IMR-90 (cell line): ENCODE measurements around the gene THRB. TPM values are rescaled to one million over a fixed set of nuclear protein-coding genes. Genes with fewer than 3 reads are reported as not detected.

ENCODE experiments used
- ATAC-seq: fragments of 200-7000 bp; cut with Tn5 transposase; 2 replicates; pipeline ENCODE4 v1.9.1; 2020; ENCODE audit warnings: low read depth, mild to moderate bottlenecking, moderate library complexity
- BruUV-seq: library from RNA; stranded (reverse); fragments of 400-500 nt; replicated peaks from 2 replicates; lab custom pipeline; 2021; lab: Mats Ljungman, UMichigan
- CTCF ChIA-PET: fragments of 300-600 bp; formaldehyde crosslinking; extraction: SDS; loops from one replicate; lab custom pipeline; 2021; ENCODE audit warnings: antibody characterized with exemption; lab: Yijun Ruan, JAX
- POLR2A ChIA-PET: fragments of 300-600 bp; sonication (Branson Sonifier 250); formaldehyde crosslinking; loops from one replicate; lab custom pipeline; 2022; ENCODE audit warnings: antibody characterized with exemption; ENCODE audit not compliant: unreplicated experiment; lab: Charles Lee
- DNase-seq: peaks from one replicate; pipeline ENCODE4 v3.0.0; 2013
- H2AFZ ChIP-seq: replicated peaks from 2 replicates; pipeline ENCODE3; 2013; ENCODE audit warnings: low read length, mild to moderate bottlenecking; ENCODE audit not compliant: poor library complexity
- H2AK5ac ChIP-seq: 2 replicates; pipeline ENCODE4 v1.6.1; 2013; ENCODE audit warnings: low read depth, low read length, inconsistent platforms
- H2AK9ac ChIP-seq: replicated peaks from 2 replicates; pipeline ENCODE3; 2013; ENCODE audit warnings: mild to moderate bottlenecking, low read depth, low read length, moderate library complexity; ENCODE audit not compliant: poor library complexity
- H2BK120ac ChIP-seq: 2 replicates; pipeline ENCODE4 v1.6.1; 2013; ENCODE audit warnings: low read depth, low read length, inconsistent platforms
- H2BK15ac ChIP-seq: 3 replicates; pipeline ENCODE4 v1.6.1; 2013; ENCODE audit warnings: low read depth, low read length, inconsistent platforms
- H2BK20ac ChIP-seq: 2 replicates; pipeline ENCODE4 v1.6.1; 2013; ENCODE audit warnings: low read depth, mild to moderate bottlenecking, inconsistent platforms, low read length, moderate library complexity
- H2BK5ac ChIP-seq: 2 replicates; pipeline ENCODE4 v1.6.1; 2013; ENCODE audit warnings: mild to moderate bottlenecking, low read depth, low read length, inconsistent platforms; ENCODE audit not compliant: poor library complexity, severe bottlenecking
- H3K14ac ChIP-seq: replicated peaks from 2 replicates; pipeline ENCODE4 v1.6.1; 2013; ENCODE audit warnings: low read depth, low read length, inconsistent platforms
- H3K18ac ChIP-seq: 2 replicates; pipeline ENCODE4 v1.6.1; 2013; ENCODE audit warnings: low read depth, low read length, control low read depth
- H3K23ac ChIP-seq: 2 replicates; pipeline ENCODE4 v1.6.1; 2013; ENCODE audit warnings: low read depth, low read length, inconsistent platforms
- H3K27ac ChIP-seq: 2 replicates; pipeline ENCODE4 v1.5.1; 2013; ENCODE audit warnings: mild to moderate bottlenecking, control low read depth, low read length; ENCODE audit not compliant: insufficient read depth
- H3K27me3 ChIP-seq: 2 replicates; pipeline ENCODE4 v1.6.1; 2013; ENCODE audit warnings: low read length; ENCODE audit not compliant: control insufficient read depth, insufficient read depth
- H3K36me3 ChIP-seq: 2 replicates; pipeline ENCODE4 v1.6.1; 2013; ENCODE audit warnings: low read length, mixed read lengths; ENCODE audit not compliant: control insufficient read depth, insufficient read depth
- H3K4ac ChIP-seq: 2 replicates; pipeline ENCODE4 v1.6.1; 2013; ENCODE audit warnings: low read depth, low read length, inconsistent platforms
- H3K4me1 ChIP-seq: 2 replicates; pipeline ENCODE4 v1.6.1; 2013; ENCODE audit warnings: low read length, mixed read lengths; ENCODE audit not compliant: control insufficient read depth, insufficient read depth
- H3K4me2 ChIP-seq: 2 replicates; pipeline ENCODE4 v1.6.1; 2013; ENCODE audit warnings: low read depth, mild to moderate bottlenecking, control low read depth, low read length, moderate library complexity
- H3K4me3 ChIP-seq: 2 replicates; pipeline ENCODE4 v1.5.1; 2013; ENCODE audit warnings: low read depth, mild to moderate bottlenecking, control low read depth, low read length, moderate library complexity; ENCODE audit not compliant: insufficient read depth
- H3K56ac ChIP-seq: 2 replicates; pipeline ENCODE4 v1.6.1; 2013; ENCODE audit warnings: low read length, inconsistent platforms; ENCODE audit not compliant: insufficient read depth; ENCODE audit errors: extremely low read depth
- H3K79me1 ChIP-seq, 2 experiments: 2 replicates each; pipeline ENCODE4 v1.6.1; 2013; ENCODE audit warnings: low read length in 2 of 2, inconsistent platforms in 1 of 2, low read depth in 1 of 2
- H3K9ac ChIP-seq: 2 replicates; pipeline ENCODE4 v1.6.1; 2013; ENCODE audit warnings: low read depth, low read length, control low read depth
- H3K9me1 ChIP-seq: 2 replicates; pipeline ENCODE4 v1.6.1; 2013; ENCODE audit warnings: low read length, inconsistent platforms; ENCODE audit not compliant: insufficient read depth
- H3K9me3 ChIP-seq: 2 replicates; pipeline ENCODE4 v1.6.1; 2013; ENCODE audit warnings: low read length; ENCODE audit not compliant: control insufficient read depth, insufficient read depth
- H4K20me1 ChIP-seq: 2 replicates; pipeline ENCODE4 v1.6.1; 2013; ENCODE audit warnings: low read length, inconsistent platforms; ENCODE audit not compliant: insufficient read depth
- H4K5ac ChIP-seq: 2 replicates; pipeline ENCODE4 v1.6.1; 2013; ENCODE audit warnings: mild to moderate bottlenecking, low read depth, low read length, control low read depth
- H4K8ac ChIP-seq, 2 experiments: 2 replicates each; pipeline ENCODE4 v1.6.1; 2013; ENCODE audit warnings: low read depth in 2 of 2, low read length in 2 of 2, control low read depth in 1 of 2, inconsistent platforms in 1 of 2
- H4K91ac ChIP-seq: 2 replicates; pipeline ENCODE4 v1.6.1; 2013; ENCODE audit warnings: low read depth, low read length, inconsistent platforms; ENCODE audit not compliant: insufficient read depth
- CEBPB ChIP-seq: IDR thresholded peaks from 2 replicates; pipeline ENCODE4 v1.6.1; 2012; ENCODE audit warnings: low read depth, low read length, improper control_type of control experiment
- CHD1 ChIP-seq: IDR thresholded peaks from 2 replicates; pipeline ENCODE4 v1.6.1; 2012; ENCODE audit warnings: low read depth, low read length, improper control_type of control experiment
- NFE2L2 ChIP-seq: fragments of 150-350 bp; IDR thresholded peaks from 2 replicates; pipeline ENCODE4 v1.6.1; 2016; ENCODE audit warnings: low read depth, mild to moderate bottlenecking, low read length
- WGBS, 2 experiments: methylation state at CpG; one replicate each; pipeline versions ENCODE4 v1.1.5 to v1.1.7; 2013; ENCODE audit warnings: missing lambda C conversion rate in 2 of 2; ENCODE audit not compliant: insufficient read length in 1 of 2; ENCODE audit errors: extremely low coverage in 2 of 2; 5-methylcytosine and 5-hydroxymethylcytosine counted together
- dilution Hi-C: fragments of 300-500 bp; cut with HindIII; formaldehyde crosslinking; loops from one replicate; pipeline ENCODE4 v1.14.3; 2018; ENCODE audit warnings: low sequenced_read_pairs; ENCODE audit not compliant: unreplicated experiment
- in situ Hi-C: fragments of 300-500 bp; cut with MboI; formaldehyde crosslinking; loops from 3 replicates; pipeline ENCODE4 v1.14.3; 2019; ENCODE audit warnings: low sequenced_read_pairs, inconsistent platforms, mixed read lengths
- intact Hi-C: fragments of 100-400 bp; cut with micrococcal nuclease; formaldehyde crosslinking; loops from 2 replicates; pipeline ENCODE4 v1.10.0; 2022
- polyA plus RNA-seq, 3 experiments: library from polyadenylated mRNA; depleted of rRNA; stranded (reverse); fragments of >200 nt; gene quantifications; 2 replicates each; pipeline ENCODE4 v1.2.3, GENCODE V29; 2012; ENCODE audit warnings: low replicate concordance in 1 of 3
- total RNA-seq: library from RNA; depleted of rRNA; stranded (reverse); fragments of >200 nt; gene quantifications from 2 replicates; pipeline ENCODE4 v1.2.3, GENCODE V29; 2012

The THRB gene
- total and polyA plus RNA-seq, 2 of the 4 experiments (the other 2 are of a cell fraction), result under 0.01 TPM; not detected in 1

GRCh38 chr3:24270204-24270691 is 224.4 kb downstream of the THRB start:
- ATAC-seq (no peak), DNase-seq (no peak)
- POLR2A ChIA-PET, result no interaction called here
- Histone ChIP-seq H3K4me3 (no peak overlapping the region), H4K8ac (no peak overlapping the region), H3K27ac (no peak overlapping the region), H3K9me1 (no peaks in the 10 kb centered on the region), H2AK5ac (no peak overlapping the region), H3K4ac (no peak overlapping the region), H3K4me2 (no peak overlapping the region), H3K14ac (no peak overlapping the region), H3K79me1 (no peaks in the 10 kb centered on the region), H3K9me3 (no peaks in the 10 kb centered on the region), H2BK20ac (no peak overlapping the region), H2BK5ac (no peak overlapping the region), H2BK120ac (no peak overlapping the region), H3K9ac (no peak overlapping the region), H2AFZ (no peak overlapping the region), H2AK9ac (no peak overlapping the region), H3K4me1 (no peaks in the 10 kb centered on the region), H3K56ac (no peak overlapping the region), H3K23ac (no peak overlapping the region), H3K36me3 (no peaks in the 10 kb centered on the region), H4K5ac (no peak overlapping the region), H4K91ac (no peak overlapping the region), H2BK15ac (no peak overlapping the region), H3K18ac (no peak overlapping the region), H4K20me1 (no peaks in the 10 kb centered on the region), H3K27me3 (peaks cover 6% of the 10 kb centered on the region)
- intact Hi-C loops, result no loop called here
- CTCF ChIA-PET, result interaction anchor here (0.6 kb wide), 1 partner anchor 181 kb away, joined by 3 read pairs; no protein-coding TSS in a partner anchor
- dilution Hi-C loops, result no loop called here
- no CpG with 5 or more reads among the region's 2 CpGs for WGBS, 2 experiments
- in situ Hi-C loops, result loop anchor here (25.0 kb wide), 1 partner anchor 1317 kb away; no protein-coding TSS in a partner anchor
- BruUV-seq, result no TSS peak
- TF ChIP-seq NFE2L2 (no peak), CHD1 (no peak), CEBPB (no peak)
